PFSK-1 (cell line): Measurements from ENCODE around the gene ADAMTS9.

Experiments
- POLR2AphosphoS5 ChIP-seq: IDR thresholded peaks from 2 replicates; pipeline ENCODE4 v1.6.1; 2012; ENCODE audit warnings: low read depth, mild to moderate bottlenecking, control low read depth, low read length, moderate library complexity
- REST ChIP-seq, 2 experiments: IDR thresholded peaks; 2 replicates each; pipeline versions ENCODE4 v1.6.1 to v1.8.0; 2011 to 2012; ENCODE audit warnings: low read depth in 2 of 2, low read length in 2 of 2, control low read depth in 1 of 2, inconsistent platforms in 1 of 2, mild to moderate bottlenecking in 1 of 2, moderate library complexity in 1 of 2; ENCODE audit not compliant: insufficient read depth in 1 of 2
- SIN3A ChIP-seq: IDR thresholded peaks from 2 replicates; pipeline ENCODE4 v1.6.1; 2012; ENCODE audit warnings: mild to moderate bottlenecking, low read length, moderate library complexity, borderline replicate concordance; ENCODE audit not compliant: insufficient read depth

GRCh38 chr3:64533617-64534317, 154.0 kb downstream of the ADAMTS9 start:
- TF ChIP-seq POLR2AphosphoS5: no peak
- TF ChIP-seq REST (IDR thresholded peaks at IDR 0.05; ENCODE audit: insufficient read depth in 1 of 2, low read depth in 2 of 2, low read length in 2 of 2): no peak
- no peak for TF ChIP-seq SIN3A
